ENCODE measurements around the gene XIRP1.

The XIRP1 gene

GRCh38 chr3:39209329-39209970 lies 17.1 kb upstream of the XIRP1 start:
- DNase-seq: no peak

GRCh38 chr3:39208463-39209055 lies 16.2 kb upstream of the XIRP1 start:
- DNase-seq: peak in 1 of 2 experiments; percentile 12

GRCh38 chr3:39207361-39208186 lies 15.2 kb upstream of the XIRP1 start:
- DNase-seq: no peak

GRCh38 chr3:39205919-39206516 lies 13.6 kb upstream of the XIRP1 start:
- DNase-seq: no peak

- no peak for DNase-seq
Measured at GRCh38 chr3:39205131-39205530, 12.7 kb upstream of the XIRP1 start.

- DNase-seq: no peak
Measured at GRCh38 chr3:39203860-39204259, 11.5 kb upstream of the XIRP1 start.

DNA sequence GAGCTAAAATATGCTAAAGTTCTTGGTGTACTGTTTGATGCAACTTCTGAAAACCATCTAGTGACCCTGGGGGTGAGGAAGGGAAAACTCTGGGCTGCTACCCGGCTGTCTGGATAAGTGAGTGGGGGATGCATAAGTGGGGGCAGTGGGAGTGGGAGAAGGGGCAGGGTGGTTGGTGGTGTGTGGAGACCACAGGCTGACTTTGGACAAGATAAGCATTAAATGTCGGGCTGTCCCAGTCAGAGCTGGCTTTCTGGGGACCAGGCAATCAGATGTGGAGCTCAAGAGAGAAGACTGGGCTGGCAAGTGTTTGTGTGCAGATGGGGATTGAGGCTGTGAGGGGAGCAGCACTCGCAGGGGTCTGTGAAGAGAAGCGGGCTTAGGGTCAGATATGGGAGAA lies 11.0 kb upstream of the XIRP1 start:
- DNase-seq: no peak

GRCh38 chr3:39202094-39202493 lies 9.7 kb upstream of the XIRP1 start:
- no peak for DNase-seq

DNA sequence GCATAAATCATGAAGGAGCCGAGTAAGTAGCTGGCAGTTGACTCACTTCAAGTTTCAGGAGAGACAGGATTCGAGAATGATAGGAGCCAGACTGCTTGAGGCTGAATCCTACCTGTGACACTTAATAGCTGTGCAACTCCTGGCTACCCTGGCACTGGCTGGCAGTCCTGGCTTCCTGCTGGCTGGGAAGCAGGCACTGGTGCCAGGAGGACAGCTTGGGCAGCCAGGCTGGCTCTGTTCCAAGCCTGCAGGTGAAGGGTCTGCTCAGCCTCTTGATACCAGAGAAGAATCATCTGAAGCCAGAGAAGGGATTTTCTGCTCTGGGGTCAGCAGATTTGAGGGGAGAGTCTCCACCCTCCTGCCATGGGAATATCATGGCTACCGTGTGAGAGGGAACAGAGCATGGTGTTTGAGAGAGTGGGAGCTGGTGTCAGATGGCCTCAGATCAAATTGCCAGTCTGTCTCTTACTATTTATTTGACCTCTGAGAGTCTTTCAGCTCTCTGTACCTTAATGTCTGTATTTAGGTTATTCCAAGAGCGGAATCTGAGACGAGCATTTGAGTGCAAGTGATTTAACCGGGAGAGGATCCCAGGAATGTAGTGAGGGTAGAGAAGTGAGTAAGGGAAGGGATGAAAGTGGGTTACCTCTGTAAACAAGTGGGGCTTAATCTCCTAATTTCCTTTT lies 4.4 kb upstream of the XIRP1 start:
- DNase-seq: peak in 1 of 2 experiments; percentile 4

DNA sequence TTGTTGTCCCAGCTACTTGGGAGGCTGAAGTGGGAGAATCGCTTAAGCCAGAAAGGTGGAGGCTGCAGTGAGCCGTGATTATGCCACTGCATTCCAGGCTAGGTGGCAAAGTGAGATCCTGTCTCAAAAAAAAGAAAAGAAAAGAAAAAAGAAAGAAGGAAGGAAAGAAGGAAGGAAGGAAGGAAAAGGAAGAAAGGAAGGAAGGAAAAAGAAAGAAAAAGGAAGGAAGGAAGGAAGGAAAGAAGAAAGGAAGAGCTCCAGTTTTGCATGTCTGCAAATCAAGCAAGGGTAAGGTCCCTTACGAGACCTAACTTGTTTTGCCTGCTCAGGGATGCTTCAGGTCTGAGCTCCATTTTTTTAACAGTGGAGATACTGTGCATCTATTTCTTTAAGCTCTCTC lies 3.6 kb upstream of the XIRP1 start:
- no peak for DNase-seq

DNA sequence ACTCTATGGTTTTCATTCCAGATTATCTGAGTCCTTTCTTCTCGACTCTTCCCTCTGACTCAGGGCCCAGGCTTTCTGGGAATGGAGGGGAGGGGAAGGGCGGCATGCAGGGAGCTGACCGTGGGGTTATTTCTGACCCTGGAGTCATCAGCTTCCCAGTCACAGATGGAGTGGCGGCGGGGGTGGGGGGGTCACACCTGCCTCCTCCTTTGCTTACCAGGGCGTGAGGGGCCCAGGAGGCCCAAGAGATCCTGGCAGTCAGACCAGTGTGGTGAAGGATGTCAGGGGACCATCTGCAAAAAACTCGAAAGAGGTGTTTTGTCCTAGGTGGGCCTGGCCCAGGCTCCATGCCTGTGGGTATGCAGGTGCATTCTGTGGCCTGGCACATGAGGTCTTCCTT lies 996 bp upstream of the XIRP1 start:
- DNase-seq: no peak

DNA sequence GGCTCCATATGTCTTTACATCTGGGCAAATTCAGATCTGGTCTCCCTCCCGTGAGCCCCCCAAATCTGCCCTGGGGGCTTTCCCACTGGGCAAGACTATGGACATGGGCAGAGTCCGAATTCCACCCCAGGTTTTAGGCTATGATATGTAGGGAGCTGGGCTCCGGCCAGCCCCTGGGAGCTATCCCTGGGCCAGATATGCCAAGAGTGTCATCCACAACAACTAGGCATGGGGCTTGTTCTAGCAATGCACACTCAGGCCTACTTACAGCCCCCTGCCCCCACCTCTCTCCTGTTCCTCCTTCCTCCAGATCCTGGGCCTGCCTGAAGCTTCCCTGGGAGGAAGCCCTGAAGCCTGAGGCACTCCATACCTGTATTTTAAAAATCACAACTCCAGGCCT lies 622 bp downstream of the XIRP1 start:
- no peak for DNase-seq

- no peak for DNase-seq
Measured at GRCh38 chr3:39191111-39191510, 1.3 kb downstream of the XIRP1 start.

DNA sequence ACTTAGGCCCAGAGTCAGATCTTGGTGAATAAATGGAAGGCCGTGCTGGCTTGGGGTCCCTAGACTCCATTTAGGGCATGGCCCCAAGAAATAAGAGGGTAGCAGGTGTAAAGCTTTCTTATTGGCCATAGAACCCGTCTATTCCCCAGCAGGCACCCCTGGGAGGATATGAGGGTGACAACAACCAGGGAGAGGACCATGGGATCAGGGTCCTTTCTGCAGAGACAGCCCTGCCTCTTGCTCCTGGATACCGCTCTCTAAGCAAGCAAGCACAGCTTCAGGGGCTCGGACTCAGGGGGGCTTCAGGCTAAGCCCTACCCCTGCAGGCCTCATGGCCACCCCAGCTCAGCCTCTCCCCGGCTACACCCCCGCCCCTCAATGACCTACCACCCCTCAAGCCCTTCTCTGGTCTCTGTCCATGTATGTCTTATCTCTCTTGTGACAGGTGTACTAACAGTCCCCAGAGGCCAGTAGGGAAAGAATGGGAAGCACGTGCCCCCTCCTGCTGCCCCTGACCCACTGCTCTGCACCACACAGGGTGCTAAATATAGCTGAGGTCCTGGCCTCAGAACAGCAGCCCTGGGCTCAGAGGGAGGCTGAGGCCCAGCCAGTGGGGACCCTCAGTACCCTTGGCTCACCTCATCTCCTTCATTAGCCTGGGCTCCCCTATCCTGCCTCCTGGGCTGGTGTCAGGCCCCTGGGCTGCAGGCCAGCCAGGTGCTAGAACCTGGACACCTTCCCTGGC lies 1.9 kb downstream of the XIRP1 start:
- no peak for DNase-seq

GRCh38 chr3:39189959-39190269 lies 2.5 kb downstream of the XIRP1 start:
- DNase-seq: peak in 1 of 2 experiments; percentile 59

GRCh38 chr3:39189150-39189958 lies 3.0 kb downstream of the XIRP1 start:
- no peak for DNase-seq

DNA sequence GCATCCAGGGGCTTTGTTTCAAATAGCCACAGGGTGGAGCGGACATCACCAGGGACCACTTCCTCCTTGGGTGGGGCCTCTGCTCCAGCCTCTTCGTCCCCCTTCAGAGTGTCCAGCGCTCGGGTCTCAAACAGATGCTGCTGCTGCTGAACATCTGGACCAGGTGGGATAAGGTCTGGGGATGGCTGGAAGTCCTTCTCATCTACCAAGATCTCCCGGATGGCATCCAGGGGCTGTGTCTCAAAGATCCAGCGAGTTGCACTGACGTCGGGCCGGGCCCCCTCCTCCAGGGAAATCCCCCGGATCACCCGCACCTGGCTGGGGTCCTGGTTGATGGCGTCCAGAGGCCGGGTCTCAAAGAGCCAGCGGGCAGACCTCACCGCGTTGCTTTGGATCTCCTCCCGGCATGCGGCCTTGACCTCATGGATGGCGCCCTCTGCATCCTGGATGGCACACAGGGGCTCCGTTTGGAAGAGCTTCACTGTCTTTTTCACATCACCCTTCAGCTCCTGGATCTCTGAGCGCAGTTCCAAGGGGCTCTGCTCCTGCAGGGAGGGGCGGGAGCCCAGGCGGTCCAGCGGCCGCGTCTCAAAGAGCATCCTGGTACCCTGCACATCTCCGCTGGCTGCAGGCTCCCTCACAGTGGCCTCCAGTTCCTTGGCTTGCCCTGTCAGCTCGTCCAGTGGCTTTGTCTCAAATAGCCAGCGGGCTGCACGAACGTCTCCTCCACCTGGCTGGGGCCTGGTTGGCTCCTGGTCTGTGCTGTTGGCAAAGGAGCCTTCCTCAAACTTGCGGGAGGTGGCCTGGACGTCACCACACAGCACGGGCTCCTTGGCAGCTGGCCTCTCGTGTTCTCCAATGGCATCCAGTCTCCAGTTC lies 3.9 kb downstream of the XIRP1 start:
- no peak for DNase-seq

GRCh38 chr3:39187372-39188155 lies 4.8 kb downstream of the XIRP1 start:
- no peak for DNase-seq

DNA sequence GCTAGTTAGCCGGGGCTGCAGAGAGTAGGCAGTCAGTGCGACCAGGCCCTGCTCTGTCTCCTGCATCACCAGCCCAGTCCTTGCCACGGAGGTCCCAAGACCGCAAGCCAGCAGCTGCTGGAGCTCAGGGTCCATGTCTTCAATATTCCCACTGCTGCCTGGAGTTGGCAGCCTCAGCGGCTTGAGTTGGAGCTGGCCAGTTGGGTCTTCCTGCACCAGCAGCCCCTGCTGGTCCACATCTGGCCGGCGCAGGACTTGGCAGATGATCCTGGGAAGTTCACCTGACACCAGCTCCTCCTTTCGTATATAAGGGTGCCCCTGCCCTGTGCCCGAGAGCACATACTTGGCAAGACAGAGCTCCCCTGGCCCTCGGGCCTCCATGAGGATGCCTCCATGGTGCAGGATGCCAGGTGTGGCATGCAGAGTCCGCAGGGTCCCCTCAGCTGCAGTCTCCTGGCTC lies 5.7 kb downstream of the XIRP1 start:
- no peak for DNase-seq
